Measurements from ENCODE around the gene KCTD17. TPM values are rescaled to one million over a fixed set of nuclear protein-coding genes. Genes with fewer than 3 reads are reported as not detected.

KCTD17 gene
- total and polyA plus RNA-seq, 2 of the 13 experiments (the other 11 are each of a cell fraction or from before 2014, with no cell fraction given): 5.3 to 11.7 TPM

- TF ChIP-seq, protein P1, sequence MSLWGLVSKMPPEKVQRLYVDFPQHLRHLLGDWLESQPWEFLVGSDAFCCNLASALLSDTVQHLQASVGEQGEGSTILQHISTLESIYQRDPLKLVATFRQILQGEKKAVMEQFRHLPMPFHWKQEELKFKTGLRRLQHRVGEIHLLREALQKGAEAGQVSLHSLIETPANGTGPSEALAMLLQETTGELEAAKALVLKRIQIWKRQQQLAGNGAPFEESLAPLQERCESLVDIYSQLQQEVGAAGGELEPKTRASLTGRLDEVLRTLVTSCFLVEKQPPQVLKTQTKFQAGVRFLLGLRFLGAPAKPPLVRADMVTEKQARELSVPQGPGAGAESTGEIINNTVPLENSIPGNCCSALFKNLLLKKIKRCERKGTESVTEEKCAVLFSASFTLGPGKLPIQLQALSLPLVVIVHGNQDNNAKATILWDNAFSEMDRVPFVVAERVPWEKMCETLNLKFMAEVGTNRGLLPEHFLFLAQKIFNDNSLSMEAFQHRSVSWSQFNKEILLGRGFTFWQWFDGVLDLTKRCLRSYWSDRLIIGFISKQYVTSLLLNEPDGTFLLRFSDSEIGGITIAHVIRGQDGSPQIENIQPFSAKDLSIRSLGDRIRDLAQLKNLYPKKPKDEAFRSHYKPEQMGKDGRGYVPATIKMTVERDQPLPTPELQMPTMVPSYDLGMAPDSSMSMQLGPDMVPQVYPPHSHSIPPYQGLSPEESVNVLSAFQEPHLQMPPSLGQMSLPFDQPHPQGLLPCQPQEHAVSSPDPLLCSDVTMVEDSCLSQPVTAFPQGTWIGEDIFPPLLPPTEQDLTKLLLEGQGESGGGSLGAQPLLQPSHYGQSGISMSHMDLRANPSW (CRISPR knock-in tag; IDR thresholded peaks at IDR 0.05; ENCODE audit: borderline replicate concordance): no peak
- TF ChIP-seq ZNF747 (CRISPR knock-in tag; IDR thresholded peaks at IDR 0.05; ENCODE audit: borderline replicate concordance): peak; percentile 44; the same call in 1 of the 2 replicates
- TF ChIP-seq ZNF354B (CRISPR knock-in tag; IDR thresholded peaks at IDR 0.05): 0 out of 2 replicates have a peak, but pooled peaks have one; percentile 58
- no peak for TF ChIP-seq TBL1XR1 (IDR thresholded peaks at IDR 0.05; ENCODE audit: borderline replicate concordance, low read length, partially characterized antibody)
- no peak for TF ChIP-seq ZNF629 (CRISPR knock-in tag; conservative IDR thresholded peaks at IDR 0.05)
- no peak for TF ChIP-seq ZNF691 (CRISPR knock-in tag; IDR thresholded peaks at IDR 0.05; ENCODE audit: borderline replicate concordance, low read depth)
- no peak for TF ChIP-seq ZNF496 (CRISPR knock-in tag; IDR thresholded peaks at IDR 0.05; ENCODE audit: insufficient replicate concordance)
- TF ChIP-seq, protein P2, sequence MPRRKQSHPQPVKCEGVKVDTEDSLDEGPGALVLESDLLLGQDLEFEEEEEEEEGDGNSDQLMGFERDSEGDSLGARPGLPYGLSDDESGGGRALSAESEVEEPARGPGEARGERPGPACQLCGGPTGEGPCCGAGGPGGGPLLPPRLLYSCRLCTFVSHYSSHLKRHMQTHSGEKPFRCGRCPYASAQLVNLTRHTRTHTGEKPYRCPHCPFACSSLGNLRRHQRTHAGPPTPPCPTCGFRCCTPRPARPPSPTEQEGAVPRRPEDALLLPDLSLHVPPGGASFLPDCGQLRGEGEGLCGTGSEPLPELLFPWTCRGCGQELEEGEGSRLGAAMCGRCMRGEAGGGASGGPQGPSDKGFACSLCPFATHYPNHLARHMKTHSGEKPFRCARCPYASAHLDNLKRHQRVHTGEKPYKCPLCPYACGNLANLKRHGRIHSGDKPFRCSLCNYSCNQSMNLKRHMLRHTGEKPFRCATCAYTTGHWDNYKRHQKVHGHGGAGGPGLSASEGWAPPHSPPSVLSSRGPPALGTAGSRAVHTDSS (CRISPR knock-in tag; conservative IDR thresholded peaks at IDR 0.05): no peak
- TF ChIP-seq FOXC1 (CRISPR knock-in tag; IDR thresholded peaks at IDR 0.05; ENCODE audit: borderline replicate concordance): peak; percentile 24; the same call in 1 of the 2 replicates
- TF ChIP-seq ZNF879 (CRISPR knock-in tag; IDR thresholded peaks at IDR 0.05): no peak
- no peak for TF ChIP-seq ZNF333 (CRISPR knock-in tag; IDR thresholded peaks at IDR 0.05; ENCODE audit: borderline replicate concordance)
- TF ChIP-seq ZFAT (CRISPR knock-in tag; conservative IDR thresholded peaks at IDR 0.05): no peak
- 0 out of 2 replicates have a peak, but pooled peaks have one; percentile 72 for TF ChIP-seq ZNF263 (CRISPR knock-in tag; IDR thresholded peaks at IDR 0.05)
- no peak for TF ChIP-seq MAF1 (CRISPR knock-in tag; IDR thresholded peaks at IDR 0.05; ENCODE audit: borderline replicate concordance)
- TF ChIP-seq SMARCE1 (IDR thresholded peaks at IDR 0.05; ENCODE audit: borderline replicate concordance): no peak
- TF ChIP-seq ZNF30 (CRISPR knock-in tag; IDR thresholded peaks at IDR 0.05): 0 out of 2 replicates have a peak, but pooled peaks have one; percentile 39
Observed at GRCh38 chr22:37043209-37043827, 8.2 kb upstream of the KCTD17 start (continued).
